H1 (cell line): ENCODE data around the gene BRD7. TPM values are rescaled to one million over a fixed set of nuclear protein-coding genes. Genes with fewer than 3 reads are reported as not detected.

ENCODE experiments used
- SRF ChIP-seq: IDR thresholded peaks from 2 replicates; pipeline ENCODE4 v1.6.1; 2011; ENCODE audit warnings: mild to moderate bottlenecking, low read depth, low read length, moderate library complexity
- polyA plus RNA-seq, 7 experiments: library from polyadenylated mRNA; depleted of rRNA in 3 of 7; stranded (reverse) in 5 of 7; unstranded in 2 of 7; fragments of >200 nt in 5 of 7; fragments of 200-250 nt in 2 of 7; gene quantifications; 1 replicate in 5 of 7; 2 replicates in 1 of 7; 4 replicates in 1 of 7; pipeline versions ENCODE4 v1.2.1 to v1.2.3, GENCODE V29; 2011 to 2013; ENCODE audit warnings: missing spikeins in 2 of 7, mixed read lengths in 2 of 7
- total RNA-seq: library from RNA; stranded (reverse); fragmentation: NEBNext Ultra II Directional; extraction: Animal tissue kit (Norgen Biotek cat#: 25700); gene quantifications from 2 replicates; pipeline ENCODE4 v1.2.1, GENCODE V29; 2021

BRD7 gene
- total and polyA plus RNA-seq, 2 of the 8 experiments (the other 6 are each of a cell fraction or from before 2014, with no cell fraction given) = 42.5 to 120 TPM

GRCh38 chr16:50331570-50331969 is 37.2 kb downstream of the BRD7 start (continued):
- TF ChIP-seq SRF = no peak
